Femur (tissue), 1 donor: ENCODE data around the gene SLC4A2.
"Not testable (repeated sequence)": the region's sequence is repeated elsewhere in the genome, so short reads cannot be mapped to it uniquely, and the experiment has no call there.

Experiments
- DNase-seq: peaks from one replicate; pipeline ENCODE4 v3.0.0-alpha.2; 2017

SLC4A2 gene, protein sequence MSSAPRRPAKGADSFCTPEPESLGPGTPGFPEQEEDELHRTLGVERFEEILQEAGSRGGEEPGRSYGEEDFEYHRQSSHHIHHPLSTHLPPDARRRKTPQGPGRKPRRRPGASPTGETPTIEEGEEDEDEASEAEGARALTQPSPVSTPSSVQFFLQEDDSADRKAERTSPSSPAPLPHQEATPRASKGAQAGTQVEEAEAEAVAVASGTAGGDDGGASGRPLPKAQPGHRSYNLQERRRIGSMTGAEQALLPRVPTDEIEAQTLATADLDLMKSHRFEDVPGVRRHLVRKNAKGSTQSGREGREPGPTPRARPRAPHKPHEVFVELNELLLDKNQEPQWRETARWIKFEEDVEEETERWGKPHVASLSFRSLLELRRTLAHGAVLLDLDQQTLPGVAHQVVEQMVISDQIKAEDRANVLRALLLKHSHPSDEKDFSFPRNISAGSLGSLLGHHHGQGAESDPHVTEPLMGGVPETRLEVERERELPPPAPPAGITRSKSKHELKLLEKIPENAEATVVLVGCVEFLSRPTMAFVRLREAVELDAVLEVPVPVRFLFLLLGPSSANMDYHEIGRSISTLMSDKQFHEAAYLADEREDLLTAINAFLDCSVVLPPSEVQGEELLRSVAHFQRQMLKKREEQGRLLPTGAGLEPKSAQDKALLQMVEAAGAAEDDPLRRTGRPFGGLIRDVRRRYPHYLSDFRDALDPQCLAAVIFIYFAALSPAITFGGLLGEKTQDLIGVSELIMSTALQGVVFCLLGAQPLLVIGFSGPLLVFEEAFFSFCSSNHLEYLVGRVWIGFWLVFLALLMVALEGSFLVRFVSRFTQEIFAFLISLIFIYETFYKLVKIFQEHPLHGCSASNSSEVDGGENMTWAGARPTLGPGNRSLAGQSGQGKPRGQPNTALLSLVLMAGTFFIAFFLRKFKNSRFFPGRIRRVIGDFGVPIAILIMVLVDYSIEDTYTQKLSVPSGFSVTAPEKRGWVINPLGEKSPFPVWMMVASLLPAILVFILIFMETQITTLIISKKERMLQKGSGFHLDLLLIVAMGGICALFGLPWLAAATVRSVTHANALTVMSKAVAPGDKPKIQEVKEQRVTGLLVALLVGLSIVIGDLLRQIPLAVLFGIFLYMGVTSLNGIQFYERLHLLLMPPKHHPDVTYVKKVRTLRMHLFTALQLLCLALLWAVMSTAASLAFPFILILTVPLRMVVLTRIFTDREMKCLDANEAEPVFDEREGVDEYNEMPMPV

DNA sequence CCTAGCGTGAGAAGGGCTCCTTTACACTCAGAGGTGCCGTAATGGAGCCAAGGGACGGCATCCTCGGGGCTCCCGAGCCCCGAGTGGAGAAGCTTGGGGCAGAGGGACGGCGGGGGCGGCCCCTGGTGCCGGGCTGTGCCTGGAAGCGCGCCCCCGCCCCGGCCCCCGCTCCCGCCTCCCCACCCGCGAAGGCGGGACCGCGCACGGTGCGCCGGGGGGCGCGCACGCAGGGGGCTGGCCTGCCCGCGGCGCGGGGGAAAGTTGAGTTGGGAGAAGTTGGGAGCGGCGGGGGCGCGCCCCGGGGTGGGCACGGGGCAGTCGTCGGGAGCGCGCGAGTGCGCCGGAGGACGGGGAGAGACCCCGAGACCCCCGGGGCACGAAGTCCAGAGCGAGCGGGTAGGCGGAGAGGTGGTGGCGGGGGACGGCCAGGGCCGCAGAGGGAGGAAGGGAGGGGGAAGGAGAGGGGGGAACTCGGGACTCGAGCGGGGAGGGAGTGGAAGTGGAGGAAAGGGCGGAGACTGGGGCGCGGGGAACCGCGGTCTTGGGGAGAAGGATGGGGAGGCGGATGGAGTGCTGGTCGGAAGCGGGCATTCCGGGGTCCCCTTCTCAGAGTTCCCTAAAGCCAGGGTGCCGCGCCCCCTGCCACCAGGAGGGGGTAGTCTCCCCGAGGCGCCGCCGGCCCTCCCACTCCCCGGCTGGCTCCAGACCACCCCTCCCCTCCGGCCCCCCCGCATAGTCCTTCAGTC, at the start of gene SLC4A2:
Gene SLC4A2, plus strand, starts transcription at position 223 of the 746 bp plus-strand sequence. CDS start 2,399 bp downstream, outside the sequence.
- peak; percentile 89 for DNase-seq

DNA sequence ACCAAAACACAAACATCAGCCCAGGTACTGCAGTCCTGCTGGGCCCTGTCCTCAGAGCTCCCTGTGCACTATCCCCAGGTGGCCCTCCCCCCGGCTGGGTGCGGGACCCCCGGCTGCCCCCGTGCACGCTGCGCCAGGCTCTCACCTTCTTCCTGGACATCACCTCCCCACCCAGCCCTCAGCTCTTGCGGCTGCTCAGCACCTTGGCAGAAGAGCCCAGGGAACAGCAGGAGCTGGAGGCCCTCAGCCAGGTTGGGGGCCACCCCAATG, 49.4 kb upstream of the SLC4A2 start:
- DNase-seq = peak; percentile 14

DNA sequence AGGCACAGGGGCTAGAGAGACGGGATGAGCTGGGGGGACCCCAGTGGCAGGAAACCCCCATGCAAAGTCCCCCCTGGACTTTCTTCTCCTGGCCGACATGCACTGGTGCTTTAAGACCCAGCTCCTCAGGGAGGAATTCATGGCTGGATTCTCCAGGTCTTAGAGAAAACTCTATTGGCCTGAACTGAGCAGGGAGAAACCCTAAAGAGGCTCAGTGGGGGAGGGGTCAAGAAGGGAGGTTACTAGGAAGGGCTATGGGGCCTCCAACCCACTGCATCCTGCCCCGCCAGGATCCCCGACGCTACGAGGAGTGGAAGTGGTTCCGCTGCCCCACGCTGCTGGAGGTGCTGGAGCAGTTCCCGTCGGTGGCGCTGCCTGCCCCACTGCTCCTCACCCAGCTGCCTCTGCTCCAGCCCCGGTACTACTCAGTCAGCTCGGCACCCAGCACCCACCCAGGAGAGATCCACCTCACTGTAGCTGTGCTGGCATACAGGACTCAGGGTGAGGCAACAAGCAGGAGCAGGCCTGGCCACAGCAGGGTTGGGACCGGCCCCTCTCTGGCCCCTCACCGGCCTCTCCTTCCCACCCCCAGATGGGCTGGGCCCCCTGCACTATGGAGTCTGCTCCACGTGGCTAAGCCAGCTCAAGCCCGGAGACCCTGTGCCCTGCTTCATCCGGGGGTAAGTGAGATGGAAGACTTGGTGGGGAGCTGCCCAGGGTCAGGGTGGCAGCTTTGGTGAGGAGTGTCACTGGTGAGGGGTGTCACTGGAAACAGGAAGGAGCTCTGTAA, 48.9 kb upstream of the SLC4A2 start:
- peak; percentile 51 for DNase-seq

DNA sequence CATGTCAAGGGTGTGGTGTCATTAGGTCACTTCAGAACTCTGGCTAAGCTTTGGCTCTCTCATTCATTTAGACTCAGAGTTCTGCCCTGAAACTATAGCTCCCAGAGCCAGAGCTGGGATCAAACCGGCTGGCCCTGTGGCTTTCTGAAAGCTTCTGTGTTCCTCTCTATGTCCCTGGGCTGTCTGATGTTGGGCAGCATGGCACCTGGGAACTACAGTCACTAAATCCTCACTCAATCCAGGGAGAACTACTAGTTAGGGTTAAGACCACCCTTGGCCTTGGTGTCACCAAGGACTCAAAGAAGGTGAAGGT, 48.3 kb upstream of the SLC4A2 start:
- DNase-seq = no peak

DNA sequence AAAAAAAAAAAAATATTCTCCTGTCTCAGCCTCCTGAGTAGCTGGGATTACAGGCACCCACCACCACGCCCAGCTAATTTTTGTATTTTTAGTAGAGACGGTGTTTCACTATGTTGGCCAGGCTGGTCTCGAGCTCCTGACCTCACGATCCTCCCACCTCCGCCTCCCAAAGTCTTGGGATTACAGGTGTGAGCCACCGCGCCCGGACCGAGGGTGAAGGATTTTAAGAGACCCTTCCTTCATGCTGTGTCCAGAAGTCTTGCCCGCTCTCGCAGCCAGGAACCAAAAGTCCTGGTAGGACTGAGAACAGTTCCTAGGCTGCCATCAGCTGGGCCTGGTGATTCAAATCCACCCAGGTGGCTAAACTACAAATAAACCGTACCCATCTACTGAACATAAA, 47.8 kb upstream of the SLC4A2 start:
- DNase-seq = not testable (repeated sequence)

DNA sequence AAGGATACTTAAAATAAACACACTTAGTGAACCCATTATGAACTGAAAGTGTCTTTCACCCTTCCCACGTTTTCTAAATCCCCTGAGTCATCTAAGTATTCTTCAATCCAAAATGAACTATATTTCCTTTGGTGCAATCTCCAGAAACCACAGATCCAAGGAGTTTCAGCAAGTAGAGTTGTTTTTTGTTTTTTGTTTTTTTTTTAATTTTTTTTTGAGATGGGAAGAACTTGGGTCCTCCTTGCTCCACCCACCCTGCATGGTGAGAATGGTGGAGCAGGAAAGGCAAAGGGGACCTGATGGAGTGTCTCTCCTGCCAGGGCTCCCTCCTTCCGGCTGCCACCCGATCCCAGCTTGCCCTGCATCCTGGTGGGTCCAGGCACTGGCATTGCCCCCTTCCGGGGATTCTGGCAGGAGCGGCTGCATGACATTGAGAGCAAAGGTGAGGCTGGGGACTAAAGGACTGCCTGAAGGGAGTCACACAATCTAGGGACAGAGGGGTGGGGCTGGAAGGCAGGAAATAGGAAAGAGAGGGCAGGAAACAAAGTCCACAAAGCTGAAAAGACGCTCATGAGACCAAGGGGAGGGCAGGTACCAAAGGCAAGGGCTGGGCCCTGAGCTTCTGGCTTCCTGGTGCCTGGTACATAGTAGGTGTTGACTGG, 47.2 kb upstream of the SLC4A2 start:
- DNase-seq = no peak

DNA sequence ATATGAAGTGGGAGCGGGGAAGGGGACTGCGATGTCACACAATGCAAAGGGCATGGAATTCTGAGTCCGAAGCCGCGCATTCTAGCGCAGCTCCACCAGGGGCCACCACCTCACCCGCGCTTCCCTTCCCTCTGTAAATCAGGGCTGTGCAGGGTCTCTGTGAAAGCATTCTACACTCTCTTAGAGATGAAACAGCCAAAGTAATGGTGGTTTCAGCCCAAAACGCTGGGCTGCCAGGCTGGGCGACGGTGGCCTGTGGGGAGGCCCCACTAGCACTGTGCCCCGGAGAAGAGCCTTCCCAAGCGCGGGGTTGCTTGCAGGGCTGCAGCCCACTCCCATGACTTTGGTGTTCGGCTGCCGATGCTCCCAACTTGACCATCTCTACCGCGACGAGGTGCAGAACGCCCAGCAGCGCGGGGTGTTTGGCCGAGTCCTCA, 46.5 kb upstream of the SLC4A2 start:
- DNase-seq = peak; percentile 63

DNA sequence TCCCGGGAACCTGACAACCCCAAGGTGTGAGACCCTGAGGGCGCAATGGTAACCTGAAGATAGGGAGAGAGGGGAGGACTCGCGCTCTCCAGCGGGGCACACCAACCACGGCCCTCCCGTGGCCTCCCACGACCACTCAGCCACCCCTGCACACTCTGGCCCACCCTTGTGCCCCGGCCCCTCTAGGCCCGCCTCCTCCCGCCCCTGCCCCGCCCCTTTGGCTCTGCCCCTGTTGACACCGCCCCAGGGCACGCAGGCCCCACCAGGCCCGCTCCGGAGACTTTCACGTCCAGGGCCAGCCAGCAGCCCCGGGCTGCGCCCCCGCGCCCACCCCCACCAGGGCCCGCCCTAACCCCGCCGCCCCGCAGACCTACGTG, 46.0 kb upstream of the SLC4A2 start:
- no peak for DNase-seq

DNA sequence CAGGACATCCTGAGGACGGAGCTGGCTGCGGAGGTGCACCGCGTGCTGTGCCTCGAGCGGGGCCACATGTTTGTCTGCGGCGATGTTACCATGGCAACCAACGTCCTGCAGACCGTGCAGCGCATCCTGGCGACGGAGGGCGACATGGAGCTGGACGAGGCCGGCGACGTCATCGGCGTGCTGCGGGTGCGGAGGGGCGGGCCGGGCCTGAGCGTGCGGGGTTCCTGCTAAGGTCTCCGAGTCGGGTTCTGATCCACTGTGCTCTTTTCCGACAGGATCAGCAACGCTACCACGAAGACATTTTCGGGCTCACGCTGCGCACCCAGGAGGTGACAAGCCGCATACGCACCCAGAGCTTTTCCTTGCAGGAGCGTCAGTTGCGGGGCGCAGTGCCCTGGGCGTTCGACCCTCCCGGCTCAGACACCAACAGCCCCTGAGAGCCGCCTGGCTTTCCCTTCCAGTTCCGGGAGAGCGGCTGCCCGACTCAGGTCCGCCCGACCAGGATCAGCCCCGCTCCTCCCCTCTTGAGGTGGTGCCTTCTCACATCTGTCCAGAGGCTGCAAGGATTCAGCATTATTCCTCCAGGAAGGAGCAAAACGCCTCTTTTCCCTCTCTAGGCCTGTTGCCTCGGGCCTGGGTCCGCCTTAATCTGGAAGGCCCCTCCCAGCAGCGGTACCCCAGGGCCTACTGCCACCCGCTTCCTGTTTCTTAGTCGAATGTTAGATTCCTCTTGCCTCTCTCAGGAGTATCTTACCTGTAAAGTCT, 45.5 kb upstream of the SLC4A2 start:
- peak; percentile 89 for DNase-seq

DNA sequence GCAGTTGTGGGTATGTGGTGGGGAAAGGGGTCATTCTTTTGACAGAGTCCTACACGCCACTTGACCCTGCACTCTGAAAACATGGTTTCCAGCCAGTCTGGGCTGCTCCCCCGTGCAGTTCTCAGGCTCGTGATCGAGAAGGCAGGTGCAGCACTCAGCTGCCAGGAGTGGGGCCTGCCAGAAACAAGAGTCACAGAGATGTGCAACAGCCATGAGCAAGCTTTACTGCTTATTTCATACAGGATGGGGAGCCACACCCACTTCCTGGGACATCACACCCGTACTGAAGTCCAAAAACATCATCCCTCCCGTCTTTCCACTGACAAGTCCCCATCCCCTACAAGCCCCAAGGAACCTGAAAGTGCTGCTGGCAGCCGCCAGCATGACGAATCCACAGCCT, 44.4 kb upstream of the SLC4A2 start:
- DNase-seq = no peak

DNA sequence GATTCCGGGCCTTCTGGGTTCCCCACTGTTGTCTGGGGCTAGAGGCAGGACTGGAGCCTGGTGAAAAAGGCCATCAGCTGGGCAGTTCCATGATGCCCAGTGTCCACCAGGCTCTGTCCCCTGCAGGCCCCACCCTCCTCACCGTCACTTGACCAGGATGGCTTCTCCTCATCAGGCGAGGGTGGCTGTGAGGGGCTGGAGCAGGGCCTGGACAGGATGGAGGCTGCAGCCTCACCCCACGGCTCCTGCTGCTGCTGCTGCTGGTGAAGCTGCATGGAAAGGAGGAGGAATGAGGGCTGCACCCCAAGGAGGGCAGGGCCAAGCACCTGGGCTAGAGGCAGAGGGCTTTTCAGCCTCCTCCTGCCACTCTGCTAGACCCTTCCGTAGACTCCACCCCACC, 43.4 kb upstream of the SLC4A2 start:
- no peak for DNase-seq

DNA sequence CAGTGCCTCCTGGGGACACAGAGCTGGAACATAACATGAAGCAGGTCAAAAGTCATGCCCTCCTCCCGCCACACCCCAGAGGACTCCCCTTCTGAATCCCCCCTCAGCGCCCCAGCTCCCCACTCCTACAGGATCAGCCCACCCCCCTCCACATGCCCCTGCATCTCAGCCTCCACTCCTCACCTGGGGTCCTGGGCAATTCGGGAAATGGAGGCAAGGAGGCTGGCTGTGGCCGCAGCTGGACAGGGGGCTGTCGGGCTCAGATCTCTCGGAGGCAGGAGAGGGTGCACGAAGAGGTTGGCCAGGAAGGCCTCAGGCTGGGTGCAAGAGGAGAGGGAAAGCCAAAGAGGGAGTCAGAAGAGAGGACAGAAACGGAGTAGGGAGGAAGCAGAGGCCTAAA, 42.9 kb upstream of the SLC4A2 start:
- DNase-seq = no peak

DNA sequence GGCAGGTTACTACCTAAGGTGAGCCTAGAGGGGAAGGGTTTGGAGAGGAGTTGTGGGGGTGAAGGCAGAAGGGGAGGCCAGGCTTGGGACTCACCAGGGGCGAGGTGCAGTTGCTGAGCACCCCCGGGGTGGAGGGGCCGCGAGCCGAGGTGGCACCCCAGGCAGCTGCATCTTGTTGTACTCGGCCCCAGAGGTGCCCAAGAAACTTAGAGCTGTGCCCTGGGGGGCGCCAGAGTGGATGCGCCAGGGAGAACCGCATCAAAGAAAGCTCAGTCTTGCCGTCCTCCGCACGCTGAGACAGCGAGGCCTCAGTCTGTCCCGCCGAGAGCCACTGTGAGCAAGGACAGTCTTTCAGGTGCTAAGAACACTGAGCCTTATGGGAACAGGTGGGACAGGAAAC, 42.4 kb upstream of the SLC4A2 start:
- no peak for DNase-seq

DNA sequence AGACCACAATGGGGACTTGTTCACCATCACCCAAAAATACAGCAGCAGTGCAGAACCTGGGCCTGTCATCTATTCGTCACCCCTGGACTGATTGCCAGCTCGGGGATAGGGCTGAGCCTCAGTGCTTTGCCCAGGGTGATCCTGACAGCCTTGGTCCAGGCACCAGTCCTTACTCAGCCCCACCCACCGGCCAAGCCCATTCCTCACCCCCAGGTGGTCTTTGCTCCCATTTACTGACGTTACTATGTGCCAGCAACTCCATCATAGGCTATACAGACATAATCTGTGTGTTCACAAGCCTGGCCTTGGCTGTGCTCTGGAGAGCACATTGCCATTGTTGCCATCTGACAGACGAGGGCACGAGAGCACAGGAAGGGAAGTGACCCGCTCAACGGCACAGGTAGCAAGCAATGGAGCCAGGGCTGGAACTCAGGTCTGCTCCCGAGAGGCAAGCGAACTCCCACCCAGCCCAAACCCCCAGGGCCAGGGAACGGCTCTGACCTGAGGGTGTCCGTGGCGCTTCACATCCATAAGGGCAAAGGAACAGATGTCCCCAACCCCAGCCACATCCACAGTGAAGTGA, 41.9 kb upstream of the SLC4A2 start:
- DNase-seq = no peak

DNA sequence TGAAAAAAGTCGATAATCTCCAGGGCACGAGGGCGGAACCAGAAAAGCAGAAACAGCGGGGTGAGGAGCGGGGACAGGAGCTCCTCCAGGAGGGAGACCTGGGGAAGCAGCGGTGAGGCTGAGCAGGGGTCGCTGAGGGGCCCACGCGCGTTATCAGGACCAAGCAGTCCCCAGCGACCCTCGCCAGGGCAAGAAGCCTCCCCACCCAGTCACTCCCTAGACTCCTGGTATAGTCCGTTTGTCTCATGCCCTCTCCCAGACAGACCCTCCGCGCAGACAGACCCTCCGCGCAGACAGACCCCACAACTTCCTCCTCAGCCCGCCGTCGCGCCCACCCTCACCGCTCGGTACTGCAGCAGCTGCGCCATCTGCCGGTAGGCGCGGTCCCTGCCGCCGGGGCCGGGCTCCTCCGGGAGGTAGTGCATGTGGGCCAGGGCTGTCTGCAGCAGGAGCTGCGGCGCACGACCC, 41.4 kb upstream of the SLC4A2 start:
- DNase-seq = peak; percentile 83

DNA sequence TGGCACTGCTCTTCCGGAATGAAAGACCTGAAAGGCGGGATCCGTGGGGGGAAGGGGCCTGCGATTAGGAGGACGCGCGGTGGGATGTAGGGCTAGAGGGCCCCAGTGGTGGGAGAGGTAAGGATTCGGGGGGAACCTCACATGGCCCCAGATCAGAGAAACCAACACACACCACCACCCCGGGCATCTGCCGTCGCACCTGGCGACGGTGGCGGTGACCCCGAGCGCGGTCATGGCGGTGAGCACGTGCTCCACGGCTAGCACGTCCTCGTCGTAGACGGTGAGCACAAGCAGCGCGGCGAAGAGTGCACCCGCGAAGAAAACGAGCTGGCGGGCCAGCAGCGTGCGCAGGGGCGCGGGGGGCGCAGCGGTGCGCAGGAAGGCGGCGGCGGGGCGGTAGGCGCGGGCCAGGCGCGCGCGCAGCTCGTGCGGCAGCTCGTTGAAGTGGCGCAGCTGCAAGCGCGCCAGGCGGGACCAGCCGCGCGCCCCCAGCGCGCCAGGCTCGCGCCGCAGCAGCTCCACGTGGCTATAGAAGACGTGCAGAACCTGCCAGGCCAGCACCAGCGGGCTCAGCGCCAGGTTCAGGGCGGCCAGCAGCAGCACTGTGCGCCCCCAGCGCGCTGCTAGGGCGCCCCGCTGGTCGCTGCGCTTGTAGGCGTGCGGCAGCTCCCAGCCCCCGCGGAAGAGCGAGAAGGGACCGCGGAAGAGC, 40.8 kb upstream of the SLC4A2 start:
- DNase-seq = peak; percentile 61

DNA sequence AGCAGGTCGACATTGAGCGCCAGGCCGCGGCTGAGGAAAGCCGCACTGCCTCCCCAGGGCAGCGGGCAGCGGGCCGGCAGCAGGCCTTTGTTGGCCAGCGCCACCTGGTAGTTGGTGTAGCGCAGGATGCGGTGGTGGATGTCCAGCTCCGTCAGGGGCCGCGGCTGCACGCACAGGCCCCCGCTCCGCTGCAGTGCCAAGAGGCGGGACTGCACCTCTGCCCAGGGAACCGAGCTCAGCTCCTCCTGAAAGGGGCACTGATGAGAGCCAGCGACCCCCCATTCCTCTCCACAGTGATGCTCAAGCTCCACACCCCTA, 40.3 kb upstream of the SLC4A2 start:
- DNase-seq = no peak

DNA sequence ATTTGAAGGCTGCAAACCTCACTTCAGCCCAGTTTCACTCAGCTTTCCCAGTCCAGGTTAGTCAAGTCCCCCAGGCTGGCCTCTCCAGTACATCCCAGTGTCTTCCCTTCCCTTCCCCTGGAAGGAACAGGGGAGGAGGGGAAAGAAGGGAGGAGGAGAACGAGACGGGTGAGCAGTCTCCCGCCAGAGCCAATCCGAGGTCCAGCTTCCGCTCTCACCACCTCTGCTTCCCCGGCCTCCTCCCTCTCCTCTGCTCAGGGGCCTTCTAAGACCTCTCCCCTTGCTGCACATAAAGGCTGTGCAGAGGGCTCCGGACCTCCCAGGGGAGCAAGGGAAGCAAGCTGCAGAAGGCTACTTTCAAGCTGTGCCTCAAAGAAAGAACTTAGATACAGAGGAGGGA, 39.2 kb upstream of the SLC4A2 start:
- DNase-seq = no peak

DNA sequence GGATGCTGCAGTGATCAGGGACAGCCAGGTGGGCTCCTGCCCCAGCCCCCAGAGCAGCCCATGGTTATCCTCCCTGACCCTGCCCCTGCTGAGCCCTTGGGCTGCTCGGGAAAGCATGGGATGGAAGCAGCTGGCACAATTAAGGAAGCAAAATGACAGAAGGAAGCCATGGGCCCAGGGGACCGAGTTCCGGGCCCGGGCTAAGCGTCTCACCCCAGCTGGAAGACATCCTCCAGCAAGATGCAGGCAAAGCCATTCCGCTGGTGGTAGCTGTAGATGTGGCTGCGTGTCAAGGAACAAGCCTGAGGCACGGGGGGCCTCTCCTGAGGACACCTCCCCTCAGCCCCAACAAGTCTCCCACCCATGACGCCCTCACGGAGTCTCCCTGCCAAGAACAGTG, 36.2 kb upstream of the SLC4A2 start:
- no peak for DNase-seq
